Esophagus squamous epithelium (tissue), 4 donors: Measurements from ENCODE around the gene SIL1.

Source experiments
- CTCF ChIP-seq, 6 experiments: fragments of 450-650 bp in 4 of 6; fragments of 200-600 bp in 2 of 6; sonication (generic) in 2 of 6; IDR thresholded peaks; one replicate each; pipeline ENCODE4 v1.5.1; 2016 to 2019; ENCODE audit warnings: antibody characterized with exemption in 6 of 6, mild to moderate bottlenecking in 4 of 6, moderate library complexity in 4 of 6
- POLR2A ChIP-seq, 4 donors: fragments of 450-650 bp; IDR thresholded peaks; one replicate each; pipeline ENCODE4 v1.6.1; 2017; ENCODE audit warnings: antibody characterized with exemption in 4 of 4, mild to moderate bottlenecking in 4 of 4, moderate library complexity in 3 of 4

GRCh38 chr5:139177809-139178588 is 20.2 kb downstream of the SIL1 start:
- no peak for TF ChIP-seq CTCF (IDR thresholded peaks at IDR 0.05)
- TF ChIP-seq POLR2A (IDR thresholded peaks at IDR 0.05), result no peak
